Tibial nerve (tissue), 4 donors: ENCODE data around the gene CHD9NB. TPM values are rescaled to one million over a fixed set of nuclear protein-coding genes. Genes with fewer than 3 reads are reported as not detected.

Experiments used
- DNase-seq, 2 donors: peaks; one replicate each; pipeline ENCODE4 v3.0.0-alpha.2; 2019; ENCODE audit warnings: low spot score in 2 of 2
- H3K27ac ChIP-seq, 4 donors: fragments of 200-600 bp; sonication (generic) in 3 of 4; one replicate each; pipeline ENCODE4 v1.5.1; 2017 to 2019; ENCODE audit warnings: mild to moderate bottlenecking in 1 of 4
- H3K27me3 ChIP-seq, 2 donors: fragments of 200-600 bp; sonication (generic) in 1 of 2; one replicate each; pipeline versions ENCODE4 v1.5.1 to v1.6.0; 2017 to 2019
- H3K36me3 ChIP-seq, 3 donors: fragments of 200-600 bp; sonication (generic); one replicate each; pipeline ENCODE4 v1.5.1; 2018 to 2019
- H3K4me1 ChIP-seq, 4 donors: fragments of 200-600 bp; sonication (generic) in 3 of 4; one replicate each; pipeline ENCODE4 v1.5.1; 2017 to 2019
- H3K4me3 ChIP-seq, 4 donors: fragments of 200-600 bp; sonication (generic) in 3 of 4; one replicate each; pipeline ENCODE4 v1.5.1; 2017 to 2019; ENCODE audit warnings: mild to moderate bottlenecking in 1 of 4, moderate library complexity in 1 of 4
- H3K9me3 ChIP-seq, 4 donors: fragments of 200-600 bp; sonication (generic) in 3 of 4; one replicate each; pipeline ENCODE4 v1.5.1; 2017 to 2019
- EP300 ChIP-seq, 2 donors: sonication (generic); formaldehyde crosslinking; IDR thresholded peaks; one replicate each; pipeline ENCODE4 v1.6.1; 2017; ENCODE audit warnings: antibody characterized with exemption in 2 of 2, mild to moderate bottlenecking in 1 of 2
- POLR2A ChIP-seq, 2 donors: fragments of 450-650 bp; IDR thresholded peaks; one replicate each; pipeline ENCODE4 v1.6.1; 2017; ENCODE audit warnings: antibody characterized with exemption in 2 of 2, mild to moderate bottlenecking in 2 of 2, moderate library complexity in 2 of 2
- WGBS, 2 donors: methylation state at CpG; one replicate each; pipeline ENCODE4 v1.1.5; 2018; 5-methylcytosine and 5-hydroxymethylcytosine counted together
- total RNA-seq, 4 donors: library from RNA; depleted of rRNA; stranded (reverse); fragments of >200 nt; gene quantifications; one replicate each; pipeline ENCODE4 v1.1.0, GENCODE V29; 2016
- TF ChIP-seq, protein P1 (sequence below), 5 experiments: fragments of 200-600 bp in 3 of 5; fragments of 450-650 bp in 2 of 5; sonication (generic) in 3 of 5; IDR thresholded peaks; one replicate each; pipeline ENCODE4 v1.5.1; 2016 to 2019; ENCODE audit warnings: antibody characterized with exemption in 5 of 5, mild to moderate bottlenecking in 3 of 5, moderate library complexity in 2 of 5

Gene CHD9NB
- 10 to 100 TPM in 2 of 4 donors, 1 to 10 TPM in 2; 5.1 to 16.4 (median 9.3) TPM for total RNA-seq

GRCh38 chr16:53052519-53053501, at the start of gene CHD9NB:
TSS of gene CHD9NB (minus strand) at chr16:53052897. CDS start at chr16:53044158, 8,739 bp downstream.
- Histone ChIP-seq H3K27me3 (no peaks in the 10 kb centered on the region), H3K9me3 (no peaks in the 10 kb centered on the region), H3K4me3 (no peak within 1 kb of the TSS), H3K4me1 (peaks cover 0 to 43% (median 13%) of the 10 kb centered on the region in 4 donors), H3K27ac (no peak within 1 kb of the TSS), H3K36me3 (no peaks in the 10 kb centered on the region)
- TF ChIP-seq, protein P1, sequence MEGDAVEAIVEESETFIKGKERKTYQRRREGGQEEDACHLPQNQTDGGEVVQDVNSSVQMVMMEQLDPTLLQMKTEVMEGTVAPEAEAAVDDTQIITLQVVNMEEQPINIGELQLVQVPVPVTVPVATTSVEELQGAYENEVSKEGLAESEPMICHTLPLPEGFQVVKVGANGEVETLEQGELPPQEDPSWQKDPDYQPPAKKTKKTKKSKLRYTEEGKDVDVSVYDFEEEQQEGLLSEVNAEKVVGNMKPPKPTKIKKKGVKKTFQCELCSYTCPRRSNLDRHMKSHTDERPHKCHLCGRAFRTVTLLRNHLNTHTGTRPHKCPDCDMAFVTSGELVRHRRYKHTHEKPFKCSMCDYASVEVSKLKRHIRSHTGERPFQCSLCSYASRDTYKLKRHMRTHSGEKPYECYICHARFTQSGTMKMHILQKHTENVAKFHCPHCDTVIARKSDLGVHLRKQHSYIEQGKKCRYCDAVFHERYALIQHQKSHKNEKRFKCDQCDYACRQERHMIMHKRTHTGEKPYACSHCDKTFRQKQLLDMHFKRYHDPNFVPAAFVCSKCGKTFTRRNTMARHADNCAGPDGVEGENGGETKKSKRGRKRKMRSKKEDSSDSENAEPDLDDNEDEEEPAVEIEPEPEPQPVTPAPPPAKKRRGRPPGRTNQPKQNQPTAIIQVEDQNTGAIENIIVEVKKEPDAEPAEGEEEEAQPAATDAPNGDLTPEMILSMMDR (IDR thresholded peaks at IDR 0.05): no peak
- TF ChIP-seq POLR2A (IDR thresholded peaks at IDR 0.05): no peak
- TF ChIP-seq EP300 (IDR thresholded peaks at IDR 0.05): no peak
- 48 to 51% methylated on average over 2 of the region's 2 CpGs for WGBS, 2 donors
- no peak for DNase-seq

- Histone ChIP-seq H3K4me1 (peaks cover 0 to 67% (median 36%) of the 10 kb centered on the region in 4 donors), H3K9me3 (no peaks in the 10 kb centered on the region), H3K36me3 (no peaks in the 10 kb centered on the region), H3K4me3 (no peak overlapping the region), H3K27ac (peak overlapping the region in 3 of 4 donors; percentile 92 to 96 (median 93)), H3K27me3 (no peaks in the 10 kb centered on the region)
- 88 to 92% methylated on average over 1 of the region's 1 CpG for WGBS, 2 donors
- TF ChIP-seq, protein P1 (IDR thresholded peaks at IDR 0.05): no peak
- TF ChIP-seq EP300 (IDR thresholded peaks at IDR 0.05): no peak
- no peak for TF ChIP-seq POLR2A (IDR thresholded peaks at IDR 0.05)
- DNase-seq: no peak
Observed at GRCh38 chr16:53100889-53101288, 48.2 kb upstream of the CHD9NB start.

GRCh38 chr16:53100131-53100748, 47.5 kb upstream of the CHD9NB start:
- Histone ChIP-seq H3K27ac (peak overlapping the region; percentile 71 to 96 (median 92)), H3K27me3 (no peaks in the 10 kb centered on the region), H3K9me3 (no peaks in the 10 kb centered on the region), H3K4me3 (peak overlapping the region; percentile 12 to 57 (median 53)), H3K36me3 (no peaks in the 10 kb centered on the region), H3K4me1 (peaks cover 0 to 67% (median 36%) of the 10 kb centered on the region in 4 donors)
- 50 to 55% methylated on average over 9 of the region's 9 CpGs for WGBS, 2 donors
- no peak for DNase-seq
- TF ChIP-seq POLR2A (IDR thresholded peaks at IDR 0.05) (no peak), EP300 (IDR thresholded peaks at IDR 0.05) (no peak)
- TF ChIP-seq, protein P1 (IDR thresholded peaks at IDR 0.05): no peak

GRCh38 chr16:53099318-53100130, 46.8 kb upstream of the CHD9NB start:
- H3K4me3 ChIP-seq: peak overlapping the region; percentile 12 to 57 (median 53)
- H3K27me3 ChIP-seq: no peaks in the 10 kb centered on the region
- WGBS, 2 donors: 4 to 6% methylated on average over 25 to 26 of the region's 26 CpGs
- peak overlapping the region; percentile 71 to 96 (median 92) for H3K27ac ChIP-seq
- no peaks in the 10 kb centered on the region for H3K9me3 ChIP-seq
- peaks cover 0 to 72% (median 38%) of the 10 kb centered on the region in 4 donors for H3K4me1 ChIP-seq
- TF ChIP-seq, protein P1 (IDR thresholded peaks at IDR 0.05): peak in 1 of 5 experiments; percentile 10
- TF ChIP-seq EP300 (IDR thresholded peaks at IDR 0.05): peak in 1 of 2 donors; percentile 83
- TF ChIP-seq POLR2A (IDR thresholded peaks at IDR 0.05): no peak
- peak; percentile 70 for DNase-seq
- no peaks in the 10 kb centered on the region for H3K36me3 ChIP-seq
